ENCODE data around the gene PCIF1.

The PCIF1 gene

GRCh38 chr20:45934586-45935415 is at the start of gene PCIF1:
Gene PCIF1, plus strand, starts transcription at chr20:45934683. Its CDS starts 4,317 bp downstream, at chr20:45939000.
- no peak for TF ChIP-seq CTCF (IDR thresholded peaks at IDR 0.05; ENCODE audit: control insufficient read depth, insufficient read depth, low read depth, low read length, missing control alignments)
- H3K4me3 ChIP-seq (ENCODE audit: control insufficient read depth, low read depth, low read length), result peak within 1 kb of the TSS; percentile 95
- peak; percentile 87 for DNase-seq (ENCODE audit: low read depth)

DNA sequence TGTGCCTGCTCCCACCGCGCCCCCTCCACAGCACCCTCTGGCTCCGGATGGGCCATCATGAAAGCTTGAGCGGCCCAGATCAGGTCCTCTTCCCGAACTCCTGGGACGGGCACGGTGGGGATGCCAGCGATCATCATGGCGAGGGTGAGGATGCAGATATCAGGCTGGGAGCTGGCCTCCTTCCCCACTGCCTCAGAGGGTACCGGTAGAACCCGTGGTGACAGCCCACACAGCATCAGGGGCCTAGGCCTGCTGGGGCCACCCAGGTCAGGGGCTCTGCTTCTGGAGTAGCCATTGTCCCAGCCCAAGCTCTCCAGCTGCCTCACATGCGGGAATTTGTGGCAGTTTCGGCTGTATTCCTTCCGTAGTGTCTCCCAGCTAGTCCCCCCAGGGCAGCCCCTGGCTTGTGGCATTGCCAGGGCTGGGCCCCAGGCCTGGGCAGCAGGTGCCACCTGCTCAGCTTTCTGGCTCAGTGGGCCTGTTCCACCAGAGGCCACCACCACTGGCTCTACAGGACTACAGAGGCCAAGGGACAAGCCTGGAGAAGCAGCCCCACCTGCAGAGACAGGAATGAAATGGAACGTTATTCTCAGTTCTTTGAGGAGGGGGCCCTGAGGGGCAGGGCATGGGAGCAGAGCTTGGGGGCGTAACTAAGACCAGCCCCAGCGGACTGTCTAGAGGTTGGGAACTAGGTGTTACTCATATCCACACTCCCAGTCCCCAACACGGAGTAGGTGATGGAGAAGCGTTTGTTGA is 47.7 kb upstream of the PCIF1 start:
- no peak for DNase-seq (ENCODE audit: low read depth)
- H3K4me3 ChIP-seq (ENCODE audit: control insufficient read depth, low read depth, low read length), result no peak overlapping the region
- TF ChIP-seq CTCF (IDR thresholded peaks at IDR 0.05; ENCODE audit: control insufficient read depth, insufficient read depth, low read depth, low read length, missing control alignments), result no peak

DNA sequence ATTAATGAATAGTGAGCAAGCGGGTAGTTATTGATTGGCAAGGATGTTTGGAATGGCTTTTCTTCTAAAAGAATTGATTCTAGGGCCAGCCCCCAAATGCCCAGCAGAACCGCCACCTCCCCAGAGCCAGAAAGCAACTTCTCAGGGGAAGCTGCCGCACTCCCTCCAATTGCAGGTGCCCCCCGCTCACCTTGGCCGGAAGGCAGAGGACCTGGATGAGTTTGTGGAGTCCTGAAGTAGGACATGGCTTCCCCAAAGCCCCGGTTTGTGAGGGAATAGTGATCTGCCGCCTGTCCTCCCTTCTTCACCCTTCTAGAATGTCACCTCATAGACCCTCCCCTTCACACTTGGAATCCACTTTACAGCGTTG is 47.2 kb upstream of the PCIF1 start, which contains the start of gene SPATA25:
Gene SPATA25, minus strand, starts transcription at position 277 of the 370 bp plus-strand sequence. Its CDS starts 32 bp downstream, at position 245.
- no peak within 1 kb of the TSS for H3K4me3 ChIP-seq (ENCODE audit: control insufficient read depth, low read depth, low read length)
- TF ChIP-seq CTCF (IDR thresholded peaks at IDR 0.05; ENCODE audit: control insufficient read depth, insufficient read depth, low read depth, low read length, missing control alignments), result no peak
- no peak for DNase-seq (ENCODE audit: low read depth)

GRCh38 chr20:45888681-45889080 is 45.8 kb upstream of the PCIF1 start:
- no peak for TF ChIP-seq CTCF (IDR thresholded peaks at IDR 0.05; ENCODE audit: control insufficient read depth, insufficient read depth, low read depth, low read length, missing control alignments)
- H3K4me3 ChIP-seq (ENCODE audit: control insufficient read depth, low read depth, low read length), result no peak overlapping the region
- no peak for DNase-seq (ENCODE audit: low read depth)

DNA sequence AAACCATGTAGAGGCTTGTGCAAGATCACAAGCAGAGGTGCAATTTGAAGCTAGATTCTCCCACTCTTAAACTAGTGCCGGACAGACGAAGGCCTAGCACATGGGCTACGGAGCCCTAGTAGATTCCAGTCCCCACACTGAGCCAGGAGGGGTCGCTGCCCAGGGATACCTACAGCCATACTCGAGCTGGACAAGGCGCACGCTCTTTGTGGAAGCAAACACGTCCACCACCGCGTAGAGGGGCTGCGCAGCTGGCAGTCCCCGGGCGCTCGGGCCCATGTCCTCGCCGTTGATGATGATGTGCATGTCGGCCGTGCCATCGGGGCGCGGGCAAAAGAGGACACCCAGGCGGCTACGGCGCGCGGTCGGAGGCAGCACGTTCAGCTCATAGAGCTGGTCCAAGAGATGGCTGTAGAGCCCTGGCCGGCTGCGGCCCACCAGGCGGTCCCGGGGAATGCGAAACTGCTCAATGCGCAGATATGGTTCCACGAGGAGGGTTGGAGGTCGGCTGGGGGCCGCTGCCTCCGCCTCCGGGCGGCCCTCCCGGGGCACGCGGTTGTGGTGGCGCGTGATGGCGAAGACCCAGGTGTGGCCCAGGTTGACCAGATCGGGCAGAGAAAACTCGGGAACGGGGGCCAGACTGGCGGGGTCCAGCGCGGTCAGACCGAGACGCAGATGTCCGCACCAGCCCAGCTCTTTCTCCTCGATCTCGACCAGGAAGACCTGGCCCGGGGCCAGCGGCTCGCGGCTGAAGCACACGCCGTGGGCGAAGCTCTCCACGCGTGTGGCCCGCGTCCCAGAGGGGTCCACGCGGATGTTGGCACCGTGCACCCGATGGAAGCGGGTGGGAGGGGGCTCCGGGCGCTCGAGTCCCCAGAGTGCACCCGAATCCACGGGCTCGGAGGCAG is 44.2 kb upstream of the PCIF1 start:
- no peak for DNase-seq (ENCODE audit: low read depth)
- TF ChIP-seq CTCF (IDR thresholded peaks at IDR 0.05; ENCODE audit: control insufficient read depth, insufficient read depth, low read depth, low read length, missing control alignments), result peak; percentile 74
- peak overlapping the region; percentile 65 for H3K4me3 ChIP-seq (ENCODE audit: control insufficient read depth, low read depth, low read length)
